Spleen (tissue), 11 donors: ENCODE measurements around the gene CARS1. TPM values are rescaled to one million over a fixed set of nuclear protein-coding genes. Genes with fewer than 3 reads are reported as not detected.

Source experiments
- DNase-seq: peaks from one replicate; pipeline ENCODE4 v3.0.0-alpha.2; 2020
- H3K27ac ChIP-seq, 8 donors: fragments of 200-600 bp; sonication (generic) in 7 of 8; 1 replicate in 4 of 8; 2 replicates in 4 of 8; pipeline versions ENCODE4 v1.5.0 to v1.8.0; 2016 to 2021; ENCODE audit warnings: inconsistent platforms in 4 of 8, mild to moderate bottlenecking in 4 of 8, moderate library complexity in 1 of 8
- H3K27me3 ChIP-seq, 7 donors: fragments of 200-600 bp; sonication (generic) in 6 of 7; replicated peaks in 1 of 7; 1 replicate in 4 of 7; 2 replicates in 3 of 7; pipeline versions ENCODE4 v1.5.0 to v1.8.0; 2016 to 2021; ENCODE audit warnings: inconsistent platforms in 3 of 7, mild to moderate bottlenecking in 1 of 7
- H3K36me3 ChIP-seq, 6 donors: fragments of 200-600 bp; sonication (generic) in 5 of 6; 1 replicate in 4 of 6; 2 replicates in 2 of 6; pipeline versions ENCODE4 v1.5.0 to v1.8.0; 2016 to 2021; ENCODE audit warnings: inconsistent platforms in 2 of 6
- H3K4me1 ChIP-seq, 6 donors: fragments of 200-600 bp; sonication (generic) in 5 of 6; 1 replicate in 3 of 6; 2 replicates in 3 of 6; pipeline versions ENCODE4 v1.5.0 to v1.8.0; 2016 to 2021; ENCODE audit warnings: inconsistent platforms in 3 of 6
- H3K4me3 ChIP-seq, 8 donors: fragments of 200-600 bp; sonication (generic) in 7 of 8; 1 replicate in 4 of 8; 2 replicates in 4 of 8; pipeline versions ENCODE4 v1.5.0 to v1.8.0; 2016 to 2021; ENCODE audit warnings: inconsistent platforms in 4 of 8, mild to moderate bottlenecking in 4 of 8, moderate library complexity in 2 of 8
- H3K9me3 ChIP-seq, 8 donors: fragments of 200-600 bp; sonication (generic) in 7 of 8; 1 replicate in 4 of 8; 2 replicates in 4 of 8; pipeline versions ENCODE4 v1.5.0 to v1.8.0; 2016 to 2021; ENCODE audit warnings: inconsistent platforms in 4 of 8
- CTCF ChIP-seq, 11 experiments: fragments of 200-600 bp in 7 of 11; fragments of 450-650 bp in 4 of 11; sonication (generic) in 4 of 11; IDR thresholded peaks in 8 of 11; conservative IDR thresholded peaks in 3 of 11; 1 replicate in 7 of 11; 2 replicates in 4 of 11; pipeline versions ENCODE4 v1.4.0 to v1.8.0; 2016 to 2021; ENCODE audit warnings: antibody characterized with exemption in 11 of 11, inconsistent platforms in 4 of 11, mild to moderate bottlenecking in 1 of 11
- POLR2A ChIP-seq, 3 donors: fragments of 450-650 bp; IDR thresholded peaks; one replicate each; pipeline ENCODE4 v1.5.1; 2017; ENCODE audit warnings: antibody characterized with exemption in 3 of 3, mild to moderate bottlenecking in 1 of 3
- POLR2AphosphoS5 ChIP-seq, 3 donors: sonication (generic); formaldehyde crosslinking; IDR thresholded peaks; one replicate each; pipeline ENCODE4 v1.5.1; 2017; ENCODE audit warnings: antibody characterized with exemption in 3 of 3
- WGBS, 5 donors: extraction: QIAGEN DNeasy Blood & Tissue Kit in 3 of 5; methylation state at CpG; one replicate each; pipeline versions ENCODE4 v1.1.5 to v1.1.7; 2013 to 2018; 5-methylcytosine and 5-hydroxymethylcytosine counted together
- intact Hi-C: fragments of 100-400 bp; cut with DNase I; formaldehyde crosslinking; loops from one replicate; pipeline ENCODE4 v1.15.0; 2023; ENCODE audit warnings: low total_unique reads
- polyA plus RNA-seq, 3 donors: library from polyadenylated mRNA; stranded (reverse); fragments of 200-250 nt; gene quantifications; one replicate each; pipeline ENCODE4 v1.2.1, GENCODE V29; 2013
- total RNA-seq, 7 donors: library from RNA; depleted of rRNA in 3 of 7; stranded (reverse); fragments of >200 nt in 3 of 7; fragmentation: NEBNext Ultra II Directional in 4 of 7; extraction: Animal tissue kit (Norgen Biotek cat#: 25700) in 4 of 7; gene quantifications; one replicate each; pipeline versions ENCODE4 v1.1.0 to v1.2.1, GENCODE V29; 2016 to 2021
- donor health status: healthy with polysubstance abuse.
- donor health status: DM: no; HTN: no; CAD: no; lungs with moderate emphysema.
- donor health status: DM: no; HTN: no; CAD: no.
- donor health status: Bipolar disorder and iron deficiency.
- donor health status: healthy.
- donor health status: DM: no; HTN: no; CAD: no.
- donor health status: DM: yes; HTN: yes; CAD: no.

Gene CARS1
- total and polyA plus RNA-seq, 10 donors: 18.6 to 64.9 (median 37.5) TPM

- no peak for TF ChIP-seq CTCF (IDR thresholded peaks at IDR 0.05 in 8 of 11, conservative IDR thresholded peaks at IDR 0.05 in 3 of 11)
- peak; percentile 8 to 19 (median 9) for TF ChIP-seq POLR2AphosphoS5 (IDR thresholded peaks at IDR 0.05)
- TF ChIP-seq POLR2A (IDR thresholded peaks at IDR 0.05): no peak
- no peak for DNase-seq
- H3K27me3 ChIP-seq: no peaks in the 10 kb centered on the region
- no peak overlapping the region for H3K4me3 ChIP-seq
- no peak overlapping the region for H3K27ac ChIP-seq
- peaks cover 0 to 9% (median 0%) of the 10 kb centered on the region in 6 donors for H3K4me1 ChIP-seq
- no peaks in the 10 kb centered on the region for H3K9me3 ChIP-seq
- H3K36me3 ChIP-seq: peaks cover 0 to 66% (median 52%) of the 10 kb centered on the region in 6 donors
- intact Hi-C loops: no loop called here
- WGBS, 5 donors: 85 to 93% (median 88%) methylated on average over 15 to 17 of the region's 17 CpGs
These were observed 56.9 kb downstream of the CARS1 start for GRCh38 chr11:3000032-3000961.

GRCh38 chr11:2999464-2999998 is 57.7 kb downstream of the CARS1 start:
- no peak overlapping the region for H3K4me3 ChIP-seq
- WGBS, 5 donors: 86 to 97% (median 95%) methylated on average over 10 of the region's 10 CpGs
- H3K27ac ChIP-seq: no peak overlapping the region
- no peak for TF ChIP-seq POLR2A (IDR thresholded peaks at IDR 0.05)
- no peak for TF ChIP-seq CTCF (IDR thresholded peaks at IDR 0.05 in 8 of 11, conservative IDR thresholded peaks at IDR 0.05 in 3 of 11)
- TF ChIP-seq POLR2AphosphoS5 (IDR thresholded peaks at IDR 0.05): no peak
- peaks cover 0 to 58% (median 46%) of the 10 kb centered on the region in 6 donors for H3K36me3 ChIP-seq
- no peaks in the 10 kb centered on the region for H3K9me3 ChIP-seq
- H3K4me1 ChIP-seq: peaks cover 0 to 9% (median 0%) of the 10 kb centered on the region in 6 donors
- intact Hi-C loops: no loop called here
- no peaks in the 10 kb centered on the region for H3K27me3 ChIP-seq
- DNase-seq: no peak

DNA sequence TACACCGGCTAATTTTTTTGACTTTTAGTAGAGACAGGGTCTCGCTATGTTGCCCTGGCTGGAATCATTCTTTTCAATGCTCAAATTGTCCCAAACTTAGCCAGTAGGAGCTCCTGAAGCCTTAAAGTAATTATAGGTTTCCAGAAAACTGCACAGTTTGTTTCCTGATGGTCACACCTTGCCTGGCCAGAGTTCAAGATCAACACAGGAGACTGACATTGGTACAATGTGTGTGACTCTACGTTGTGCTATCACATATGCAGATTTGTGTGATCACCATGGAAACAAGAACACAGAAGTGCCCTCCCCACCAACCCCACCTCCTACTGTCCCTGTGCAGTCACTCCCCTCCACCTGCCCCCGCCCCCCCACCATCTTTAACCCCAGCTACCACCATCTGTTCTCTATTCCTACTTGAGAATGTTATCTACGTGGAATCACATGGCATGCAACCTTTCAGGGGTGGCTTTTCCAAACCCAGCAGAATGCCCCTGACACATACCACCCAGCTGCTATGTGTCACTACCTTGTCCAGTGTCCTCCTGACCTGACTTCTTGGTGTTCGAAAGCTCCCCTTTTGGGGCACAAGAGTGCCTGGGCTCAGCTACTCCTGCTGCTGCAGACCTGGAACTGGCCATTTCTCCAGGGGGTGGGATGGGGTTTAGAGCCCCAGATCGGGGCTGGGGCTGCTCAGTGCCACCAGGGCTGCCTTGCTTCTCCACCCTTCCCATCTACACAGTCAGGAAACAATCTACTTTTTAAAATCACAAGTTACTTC is 59.0 kb downstream of the CARS1 start:
- Histone ChIP-seq H3K27me3 (no peaks in the 10 kb centered on the region), H3K27ac (no peak overlapping the region), H3K36me3 (peaks cover 0 to 45% (median 33%) of the 10 kb centered on the region in 6 donors), H3K4me1 (peaks cover 0 to 13% (median 0%) of the 10 kb centered on the region in 6 donors), H3K9me3 (no peaks in the 10 kb centered on the region), H3K4me3 (no peak overlapping the region)
- intact Hi-C loops: no loop called here
- no peak for TF ChIP-seq POLR2A (IDR thresholded peaks at IDR 0.05)
- no peak for TF ChIP-seq POLR2AphosphoS5 (IDR thresholded peaks at IDR 0.05)
- TF ChIP-seq CTCF (IDR thresholded peaks at IDR 0.05 in 8 of 11, conservative IDR thresholded peaks at IDR 0.05 in 3 of 11): no peak
- no peak for DNase-seq
- 83 to 91% (median 89%) methylated on average over 6 to 7 of the region's 7 CpGs for WGBS, 5 donors
